D721Med (cell line): ENCODE measurements around the gene NEUROG2.
A peak's percentile ranks its signal among the peaks of the same experiment; 100 is the strongest.

Source experiments
- DNase-seq: peaks from one replicate; pipeline ENCODE4 v3.0.0; 2011; ENCODE audit warnings: low spot score; ENCODE audit not compliant: insufficient read length
- FAIRE-seq: peaks from 2 replicates; lab custom pipeline; 2011; peaks lifted over from hg19 to GRCh38; lab: Jason Lieb, UNC
- CTCF ChIP-seq: IDR thresholded peaks from 2 replicates; pipeline ENCODE4 v1.5.1; 2012; ENCODE audit warnings: mild to moderate bottlenecking, control low read depth; ENCODE audit not compliant: insufficient read depth; ENCODE audit errors: missing control alignments

Gene NEUROG2

GRCh38 chr4:112516066-112516470, at the start of gene NEUROG2:
NEUROG2 (minus strand) TSS chr4:112516180; CDS start chr4:112515475, 705 bp downstream.
- TF ChIP-seq CTCF, result no peak
- DNase-seq (no peak), FAIRE-seq (no peak)

DNA sequence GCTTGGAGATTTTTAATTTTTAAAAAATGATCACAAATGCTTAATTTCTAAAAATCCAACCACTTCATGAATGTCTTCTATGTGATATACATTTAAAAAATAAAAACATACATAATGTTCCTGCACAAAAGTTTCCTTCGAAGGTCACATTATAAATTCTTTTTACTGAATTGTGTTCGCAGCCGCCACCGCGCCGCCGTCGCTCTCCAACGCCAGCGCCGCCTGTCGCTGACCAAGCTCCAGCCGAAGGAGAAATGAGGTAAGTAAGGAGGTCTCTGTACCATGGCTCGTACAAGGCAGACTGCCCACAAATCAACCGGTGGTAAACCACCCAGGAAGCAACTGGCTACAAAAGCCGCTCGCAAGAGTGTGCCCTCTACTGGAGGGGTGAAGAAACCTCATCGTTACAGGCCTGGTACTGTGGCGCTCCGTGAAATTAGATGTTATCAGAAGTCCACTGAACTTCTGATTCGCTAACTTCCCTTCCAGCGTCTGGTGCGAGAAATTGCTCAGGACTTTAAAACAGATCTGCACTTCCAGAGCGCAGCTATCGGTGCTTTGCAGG, 48.8 kb upstream of the NEUROG2 start:
- TF ChIP-seq CTCF, result no peak
- FAIRE-seq, result no peak
- DNase-seq, result no peak

GRCh38 chr4:112563431-112564200, 47.6 kb upstream of the NEUROG2 start:
- FAIRE-seq, result no peak
- peak; percentile 28 for DNase-seq

GRCh38 chr4:112562254-112562879, 46.4 kb upstream of the NEUROG2 start:
- no peak for FAIRE-seq
- DNase-seq, result no peak
- no peak for TF ChIP-seq CTCF

More at GRCh38 chr4:112563431-112564200, 47.6 kb upstream of the NEUROG2 start:
- TF ChIP-seq CTCF, result no peak

GRCh38 chr4:112560084-112560483, 44.1 kb upstream of the NEUROG2 start:
- FAIRE-seq, result no peak
- no peak for DNase-seq

GRCh38 chr4:112559053-112559452, 43.1 kb upstream of the NEUROG2 start:
- TF ChIP-seq CTCF, result no peak
- DNase-seq, result no peak
- FAIRE-seq, result no peak

More at GRCh38 chr4:112560084-112560483, 44.1 kb upstream of the NEUROG2 start:
- TF ChIP-seq CTCF, result no peak
